GM19397 (cell line): Measurements from ENCODE around the gene CAB39L.
"Not testable (repeated sequence)": the region's sequence is repeated elsewhere in the genome, so short reads cannot be mapped to it uniquely, and the experiment has no call there.

Source experiments
- ATAC-seq: cut with Tn5 transposase; IDR thresholded peaks from one replicate; pipeline ENCODE4 v1.9.1; 2021; ENCODE audit warnings: mild to moderate bottlenecking, moderate library complexity; ENCODE audit not compliant: unreplicated experiment

The CAB39L gene

GRCh38 chr13:49297338-49297737 lies 146.5 kb downstream of the CAB39L start:
- no peak for ATAC-seq

GRCh38 chr13:49296659-49297058 lies 147.2 kb downstream of the CAB39L start:
- no peak for ATAC-seq

GRCh38 chr13:49295244-49295643 lies 148.6 kb downstream of the CAB39L start:
- ATAC-seq, result no peak

- not testable (repeated sequence) for ATAC-seq
Measured at GRCh38 chr13:49294723-49295122, 149.1 kb downstream of the CAB39L start.

DNA sequence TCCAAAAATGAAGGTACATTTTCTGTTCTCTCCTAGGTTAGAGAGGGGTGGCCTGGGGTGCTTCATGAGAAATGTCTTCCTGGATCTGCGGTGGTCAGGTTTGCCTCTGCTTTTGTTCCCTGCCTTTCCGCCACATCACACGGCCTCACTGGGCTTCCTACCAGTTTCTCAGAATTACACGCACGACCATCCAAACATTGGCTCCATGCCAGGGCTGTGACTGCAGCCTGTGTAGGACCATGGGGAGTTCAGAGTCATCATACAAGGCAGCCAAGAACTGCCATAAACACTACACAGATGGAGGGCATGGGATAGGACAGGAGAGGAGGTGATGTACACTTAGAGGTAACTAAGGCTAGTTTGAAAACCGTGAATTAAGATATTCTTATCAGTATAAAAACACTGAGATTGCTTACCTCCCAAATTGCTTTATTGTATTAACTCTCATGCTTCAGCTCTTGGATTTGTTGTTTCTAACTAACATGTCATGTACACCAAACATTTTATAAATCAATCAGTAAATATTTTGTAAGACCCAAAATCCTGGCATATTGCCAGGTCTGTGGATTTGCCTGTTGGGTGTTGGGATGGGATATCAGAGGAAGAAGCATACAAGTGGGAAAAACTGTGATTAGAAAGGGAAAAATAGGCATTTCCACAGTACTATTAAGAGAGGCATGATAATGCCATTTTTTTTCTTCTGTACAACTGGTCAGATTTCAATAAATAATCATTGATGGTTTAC lies 150.9 kb downstream of the CAB39L start:
- no peak for ATAC-seq

GRCh38 chr13:49288458-49288857 lies 155.4 kb downstream of the CAB39L start:
- no peak for ATAC-seq

GRCh38 chr13:49287995-49288394 lies 155.9 kb downstream of the CAB39L start:
- no peak for ATAC-seq

DNA sequence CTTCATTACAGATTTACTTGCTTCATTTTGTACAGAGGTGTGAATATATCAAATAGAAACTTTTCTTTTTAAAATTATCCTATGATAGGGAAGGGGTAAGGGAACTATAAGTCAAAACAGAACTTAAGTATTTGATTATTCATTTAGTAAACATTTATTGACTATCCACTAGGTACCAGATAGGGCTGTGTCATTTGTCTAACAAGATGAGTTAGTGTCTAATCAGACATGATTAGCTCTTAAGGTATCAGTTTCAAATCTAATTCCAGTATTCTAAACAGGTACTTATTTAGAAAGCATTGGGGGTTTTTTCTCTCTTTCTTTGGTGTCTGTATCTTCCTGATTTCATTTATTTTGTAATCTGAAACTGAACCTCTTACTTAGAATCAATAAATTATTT lies 164.0 kb downstream of the CAB39L start:
- no peak for ATAC-seq

DNA sequence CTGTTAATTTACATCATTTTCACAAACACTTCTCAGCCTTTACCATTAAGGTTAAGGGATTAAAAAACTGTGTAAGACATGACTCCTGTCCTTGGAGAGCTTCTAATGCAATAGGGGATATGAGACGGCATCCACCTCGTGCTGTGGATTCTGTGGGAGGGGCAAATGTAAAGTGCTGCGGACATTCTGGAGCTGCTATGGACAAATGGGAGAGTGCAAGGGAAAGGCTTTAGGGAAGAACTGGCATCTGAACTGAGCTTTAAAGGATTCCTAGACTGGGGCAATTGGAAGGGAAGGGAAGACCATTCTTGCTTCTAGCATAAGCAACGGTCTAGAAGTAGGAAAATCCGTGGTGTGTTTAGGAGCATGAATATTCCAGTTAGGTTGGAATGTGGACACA lies 164.8 kb downstream of the CAB39L start:
- no peak for ATAC-seq

DNA sequence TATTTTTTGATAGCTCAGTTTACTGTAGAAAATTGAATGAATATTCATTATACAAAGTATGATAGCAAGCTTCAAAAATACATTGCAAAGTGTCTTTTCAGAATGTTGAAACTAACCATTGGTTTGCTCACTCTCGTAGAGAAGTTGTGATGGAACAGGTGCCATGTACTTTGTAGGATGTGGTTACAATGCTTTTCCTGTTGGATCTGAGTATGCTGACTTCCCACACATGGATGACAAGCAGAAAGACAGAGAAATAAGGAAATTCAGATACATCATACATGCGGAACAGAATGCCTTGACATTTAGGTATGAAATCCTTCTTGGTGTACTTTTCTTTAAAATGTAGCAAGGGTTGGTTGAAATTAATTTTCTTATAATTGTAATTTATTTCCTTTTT lies 165.7 kb downstream of the CAB39L start:
- ATAC-seq, result no peak

DNA sequence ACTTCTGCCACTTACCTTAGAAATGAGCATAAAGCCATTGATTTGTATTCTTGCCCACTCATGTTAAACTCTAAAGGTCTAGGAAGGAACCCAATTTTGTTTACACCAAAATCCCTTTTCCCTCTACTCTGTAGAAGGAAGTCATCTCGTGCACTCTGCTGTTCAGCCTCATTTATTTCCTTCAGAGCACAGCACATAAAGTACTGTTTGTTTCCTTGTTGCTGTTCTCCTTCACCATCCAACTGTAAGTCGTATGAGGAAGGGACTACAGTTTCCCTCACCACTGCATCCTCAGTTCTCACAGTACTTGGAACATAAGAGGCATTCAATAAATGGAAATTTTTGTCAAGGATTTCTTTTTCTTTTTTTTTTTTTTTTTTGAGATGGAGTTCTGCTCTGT lies 171.6 kb downstream of the CAB39L start:
- ATAC-seq, result no peak

DNA sequence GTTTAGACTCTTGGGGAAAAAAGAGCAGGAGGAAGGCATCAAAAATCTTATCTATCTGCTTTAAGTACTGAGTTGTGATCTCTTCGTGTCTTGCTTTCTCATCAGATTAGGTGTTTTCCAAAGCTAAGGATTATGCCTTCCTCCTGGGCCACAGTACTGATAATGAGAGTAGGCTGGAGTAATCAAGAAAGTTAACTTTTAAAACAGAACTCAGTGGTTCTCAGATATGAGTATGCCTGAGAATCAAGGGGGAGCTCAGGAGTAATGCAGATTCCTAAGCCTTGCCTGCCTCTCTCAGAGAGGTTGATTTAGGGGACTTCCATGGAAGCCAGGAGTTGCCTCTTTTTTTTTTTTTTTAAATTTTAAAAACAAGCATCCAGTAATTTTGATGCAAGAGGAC lies 172.6 kb downstream of the CAB39L start:
- no peak for ATAC-seq

DNA sequence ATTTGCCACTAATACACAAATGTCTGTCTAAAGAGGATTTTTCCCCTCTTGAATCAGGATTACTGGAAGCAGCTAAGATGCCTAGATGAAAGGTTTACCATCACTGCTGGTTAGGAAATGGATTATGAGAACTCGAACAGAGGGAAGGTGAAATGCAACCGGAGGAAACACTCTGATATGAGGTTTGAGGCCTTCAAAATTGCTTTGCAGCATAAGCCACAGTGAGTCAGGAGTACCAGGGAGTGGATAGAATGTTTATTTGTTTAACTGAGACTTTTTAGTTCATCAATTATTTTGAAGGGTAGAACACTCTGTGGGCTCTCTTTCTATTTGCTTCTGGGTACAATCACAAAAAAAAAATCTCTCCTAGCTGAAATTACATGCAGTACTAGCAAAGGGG lies 178.0 kb downstream of the CAB39L start:
- ATAC-seq, result no peak

DNA sequence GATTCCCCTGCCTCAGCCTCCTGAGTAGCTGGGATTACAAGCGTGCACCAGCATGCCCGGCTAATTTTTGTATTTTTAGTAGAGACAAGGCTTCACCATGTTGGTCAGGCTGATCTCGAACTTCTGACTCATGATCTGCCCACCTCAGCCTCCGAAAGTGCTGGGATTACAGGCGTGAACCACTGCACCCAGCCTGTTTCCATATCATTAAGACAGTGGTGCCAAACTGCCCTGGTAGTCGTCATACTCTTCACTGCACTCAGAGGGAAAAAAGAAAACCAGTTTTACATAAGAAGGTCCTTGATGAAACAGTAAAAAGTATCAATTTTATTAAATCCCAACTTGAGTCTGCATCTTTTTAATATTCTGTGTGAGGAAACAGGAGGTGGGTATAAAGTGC lies 181.2 kb downstream of the CAB39L start:
- no peak for ATAC-seq

DNA sequence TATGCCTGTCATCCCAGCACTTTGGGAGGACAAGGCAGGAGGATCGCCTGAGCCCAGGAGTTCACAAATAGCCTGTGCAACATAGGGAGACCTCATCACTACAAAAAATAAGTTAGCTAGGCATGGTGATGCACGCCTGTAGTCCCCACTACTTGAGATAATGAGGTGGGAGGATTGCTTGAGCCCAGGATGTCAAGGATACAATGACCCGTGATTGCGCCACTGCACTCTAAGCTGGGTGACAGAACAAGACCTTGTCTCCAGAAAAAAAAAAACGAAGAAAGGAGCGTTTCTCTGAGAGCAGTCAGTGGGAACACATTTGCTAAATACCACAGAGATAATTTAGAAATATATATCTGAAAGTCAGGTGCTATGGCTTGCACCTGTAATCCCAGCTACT lies 184.3 kb downstream of the CAB39L start:
- no peak for ATAC-seq
